Pancreas (tissue), 10 donors: Measurements from ENCODE around the gene PCP2. TPM values are rescaled to one million over a fixed set of nuclear protein-coding genes. Genes with fewer than 3 reads are reported as not detected.

Experiments
- ATAC-seq, 4 donors: fragments of 200-7000 bp; cut with Tn5 transposase; one replicate each; pipeline versions ENCODE4 v1.8.0 to v1.9.1; 2020; ENCODE audit warnings: mild to moderate bottlenecking in 4 of 4, moderate library complexity in 4 of 4
- DNase-seq, 6 donors: peaks; one replicate each; pipeline ENCODE4 v3.0.0-alpha.2; 2020
- FAIRE-seq: peaks from 2 replicates; lab custom pipeline; 2012; peaks lifted over from hg19 to GRCh38; lab: Jason Lieb, UNC
- H3K27ac ChIP-seq, 4 donors: fragments of 200-600 bp; sonication (generic); 1 replicate in 3 of 4; 2 replicates in 1 of 4; pipeline versions ENCODE4 v1.5.0 to v1.8.0; 2020
- H3K27me3 ChIP-seq, 4 donors: fragments of 200-600 bp; one replicate each; pipeline ENCODE4 v1.8.0; 2021
- H3K36me3 ChIP-seq, 3 donors: fragments of 200-600 bp; sonication (generic) in 1 of 3; one replicate each; pipeline versions ENCODE4 v1.5.0 to v1.8.0; 2020 to 2021
- H3K4me1 ChIP-seq, 3 donors: fragments of 200-600 bp; one replicate each; pipeline ENCODE4 v1.8.0; 2021
- H3K4me3 ChIP-seq, 4 donors: fragments of 200-600 bp; sonication (generic) in 2 of 4; one replicate each; pipeline versions ENCODE4 v1.5.0 to v1.8.0; 2020 to 2021
- H3K9me3 ChIP-seq, 4 donors: fragments of 200-600 bp; one replicate each; pipeline ENCODE4 v1.8.0; 2021
- WGBS, 2 donors: extraction: QIAGEN DNeasy Blood & Tissue Kit; methylation state at CpG; one replicate each; pipeline ENCODE4 v1.1.7; 2013; 5-methylcytosine and 5-hydroxymethylcytosine counted together
- intact Hi-C, 3 donors: fragments of 100-400 bp; cut with DNase I; formaldehyde crosslinking; loops; one replicate each; pipeline versions ENCODE4 v1.11.1 to v1.14.2; 2022
- polyA plus RNA-seq, 2 donors: library from polyadenylated mRNA; stranded (reverse); fragments of 200-250 nt; gene quantifications; one replicate each; pipeline ENCODE4 v1.2.3, GENCODE V29; 2013
- total RNA-seq, 6 donors: library from RNA; stranded (reverse); fragmentation: NEBNext Ultra II Directional in 4 of 6; extraction: Animal tissue kit (Norgen Biotek cat#: 25700) in 4 of 6; gene quantifications; one replicate each; pipeline versions ENCODE4 v1.2.1 to v1.2.4, GENCODE V29; 2021 to 2023
- TF ChIP-seq, protein P1 (sequence below), 4 donors: fragments of 200-600 bp; sonication (generic) in 3 of 4; IDR thresholded peaks; one replicate each; pipeline versions ENCODE4 v1.5.0 to v1.8.0; 2021; ENCODE audit warnings: antibody characterized with exemption in 4 of 4
- donor health status: healthy with polysubstance abuse.
- donor health status: DM: no; HTN: no; CAD: no; lungs with moderate emphysema.
- donor health status: DM: no; HTN: no; CAD: no.
- donor health status: control.
- donor health status: control.
- donor health status: Bipolar disorder and iron deficiency.
- donor health status: DM: yes; HTN: yes; CAD: no.
- donor health status: DM: no; HTN: no; CAD: no.
- donor health status: DM: no; HTN: no; CAD: no.
- donor health status: DM: yes; HTN: yes; CAD: no.

Gene PCP2
- total and polyA plus RNA-seq, 8 donors, result 1.1 to 35.6 (median 2.2) TPM

DNA sequence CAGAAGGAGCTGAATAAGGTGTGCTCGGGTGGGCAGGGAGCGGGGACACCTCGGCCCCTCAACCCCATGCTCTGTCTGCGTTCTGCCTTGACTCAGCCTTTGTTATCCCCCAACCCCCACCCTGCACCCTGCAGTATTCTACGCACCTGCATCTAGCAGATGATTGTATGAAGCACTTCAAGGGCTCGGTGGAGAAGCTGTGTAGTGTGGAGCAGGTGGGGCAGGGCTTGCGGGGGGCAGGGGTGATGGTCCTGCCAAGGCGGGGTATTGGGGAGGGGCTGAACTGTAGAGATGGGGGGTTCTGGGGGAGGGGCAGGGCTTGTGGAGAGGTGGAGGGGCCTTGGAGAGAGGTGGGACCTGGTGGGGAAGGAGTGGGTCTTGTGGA is 9.5 kb upstream of the PCP2 start:
- no peak for DNase-seq
- no peaks in the 10 kb centered on the region for H3K9me3 ChIP-seq
- WGBS, 2 donors, result 97 to 98% methylated on average over 8 of the region's 8 CpGs
- no peak overlapping the region for H3K4me3 ChIP-seq
- FAIRE-seq, result no peak
- no peaks in the 10 kb centered on the region for H3K4me1 ChIP-seq
- intact Hi-C loops, result no loop called here
- TF ChIP-seq, protein P1, sequence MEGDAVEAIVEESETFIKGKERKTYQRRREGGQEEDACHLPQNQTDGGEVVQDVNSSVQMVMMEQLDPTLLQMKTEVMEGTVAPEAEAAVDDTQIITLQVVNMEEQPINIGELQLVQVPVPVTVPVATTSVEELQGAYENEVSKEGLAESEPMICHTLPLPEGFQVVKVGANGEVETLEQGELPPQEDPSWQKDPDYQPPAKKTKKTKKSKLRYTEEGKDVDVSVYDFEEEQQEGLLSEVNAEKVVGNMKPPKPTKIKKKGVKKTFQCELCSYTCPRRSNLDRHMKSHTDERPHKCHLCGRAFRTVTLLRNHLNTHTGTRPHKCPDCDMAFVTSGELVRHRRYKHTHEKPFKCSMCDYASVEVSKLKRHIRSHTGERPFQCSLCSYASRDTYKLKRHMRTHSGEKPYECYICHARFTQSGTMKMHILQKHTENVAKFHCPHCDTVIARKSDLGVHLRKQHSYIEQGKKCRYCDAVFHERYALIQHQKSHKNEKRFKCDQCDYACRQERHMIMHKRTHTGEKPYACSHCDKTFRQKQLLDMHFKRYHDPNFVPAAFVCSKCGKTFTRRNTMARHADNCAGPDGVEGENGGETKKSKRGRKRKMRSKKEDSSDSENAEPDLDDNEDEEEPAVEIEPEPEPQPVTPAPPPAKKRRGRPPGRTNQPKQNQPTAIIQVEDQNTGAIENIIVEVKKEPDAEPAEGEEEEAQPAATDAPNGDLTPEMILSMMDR (IDR thresholded peaks at IDR 0.05), result no peak
- no peaks in the 10 kb centered on the region for H3K27me3 ChIP-seq
- no peaks in the 10 kb centered on the region for H3K36me3 ChIP-seq
- no peak for ATAC-seq
- no peak overlapping the region for H3K27ac ChIP-seq

DNA sequence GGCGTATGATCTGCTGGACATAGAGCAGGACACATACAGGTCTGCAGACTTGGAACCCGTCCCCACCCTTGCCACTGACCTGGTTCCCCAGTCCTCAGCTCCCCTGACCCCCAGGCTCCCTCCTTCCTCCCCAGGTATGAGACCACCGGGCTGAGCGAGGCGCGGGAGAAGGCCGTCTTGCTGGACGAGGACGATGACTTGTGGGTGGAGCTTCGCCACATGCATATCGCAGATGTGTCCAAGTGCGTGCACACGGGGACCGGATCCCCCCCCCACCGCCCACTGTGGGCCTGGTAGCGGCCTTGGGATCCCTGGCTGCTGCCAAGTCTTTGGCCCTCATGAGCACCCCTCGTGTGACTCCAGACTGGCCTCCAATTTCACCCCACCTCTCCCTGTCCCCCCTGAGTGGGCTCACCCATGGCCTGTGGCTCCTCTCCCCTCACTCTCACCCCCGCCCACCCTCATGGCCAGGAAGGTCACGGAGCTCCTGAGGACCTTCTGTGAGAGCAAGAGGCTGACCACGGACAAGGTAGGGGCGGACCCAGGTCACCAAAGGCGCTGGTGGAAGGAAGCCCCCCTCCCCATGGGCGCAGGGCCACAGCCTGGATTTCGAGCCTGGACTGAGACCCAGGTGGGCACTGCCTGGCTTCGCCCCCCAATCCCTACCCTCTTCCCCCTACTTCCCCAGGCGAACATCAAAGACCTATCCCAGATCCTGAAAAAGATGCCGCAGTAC is 8.9 kb upstream of the PCP2 start:
- intact Hi-C loops, result no loop called here
- no peaks in the 10 kb centered on the region for H3K4me1 ChIP-seq
- no peaks in the 10 kb centered on the region for H3K36me3 ChIP-seq
- H3K27me3 ChIP-seq, result no peaks in the 10 kb centered on the region
- 90 to 92% methylated on average over 26 to 27 of the region's 27 CpGs for WGBS, 2 donors
- peak in 3 of 6 donors; percentile 18 to 76 (median 26) for DNase-seq
- no peak overlapping the region for H3K4me3 ChIP-seq
- TF ChIP-seq, protein P1 (IDR thresholded peaks at IDR 0.05), result no peak
- H3K27ac ChIP-seq, result no peak overlapping the region
- H3K9me3 ChIP-seq, result no peaks in the 10 kb centered on the region
- no peak for ATAC-seq
- no peak for FAIRE-seq

DNA sequence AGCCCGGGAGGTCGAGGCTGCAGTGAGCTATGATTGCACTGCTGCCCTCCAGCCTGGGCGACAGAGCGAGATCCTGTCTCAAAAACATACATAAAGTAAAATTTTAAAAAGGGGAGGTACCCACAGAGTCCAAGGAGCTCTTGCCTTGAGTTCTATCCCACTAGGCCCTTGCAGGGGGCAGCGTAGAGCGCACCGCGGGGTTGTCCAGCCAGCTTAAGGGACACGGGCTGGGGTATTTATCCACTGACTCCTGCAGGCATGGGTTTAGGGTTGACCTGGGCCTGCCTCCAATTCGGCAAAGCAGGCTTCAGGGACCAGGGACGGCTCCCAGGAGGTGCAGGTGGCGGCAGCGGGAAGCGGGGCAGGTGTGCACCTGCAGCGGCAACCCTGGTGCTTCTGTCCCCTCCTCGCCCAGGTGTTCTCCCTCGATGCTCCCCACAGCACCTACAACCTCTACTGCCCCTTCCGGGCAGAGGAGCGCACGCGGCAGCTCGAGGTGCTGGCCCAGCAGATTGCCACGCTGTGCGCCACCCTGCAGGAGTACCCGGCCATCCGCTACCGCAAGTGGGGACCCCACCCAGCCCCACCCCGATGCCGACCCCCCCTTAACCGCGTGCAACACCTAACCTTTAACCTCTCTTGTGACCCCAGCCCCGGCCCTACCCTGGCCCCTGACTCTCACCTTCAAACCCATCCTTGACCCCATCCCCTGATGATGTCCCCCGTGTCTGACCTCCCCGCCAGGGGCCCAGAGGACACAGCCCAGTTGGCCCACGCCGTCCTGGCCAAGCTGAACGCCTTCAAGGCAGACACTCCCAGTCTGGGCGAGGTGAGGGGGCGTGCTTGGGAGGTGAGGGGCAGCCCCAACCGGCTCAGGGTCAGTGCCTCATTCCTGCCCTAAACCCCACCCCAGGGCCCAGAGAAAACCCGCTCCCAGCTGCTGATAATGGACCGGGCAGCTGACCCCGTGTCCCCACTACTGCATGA is 8.1 kb upstream of the PCP2 start:
- TF ChIP-seq, protein P1 (IDR thresholded peaks at IDR 0.05), result no peak
- intact Hi-C loops, result no loop called here
- no peaks in the 10 kb centered on the region for H3K27me3 ChIP-seq
- 82% methylated on average over 43 of the region's 43 CpGs for WGBS, 2 donors
- DNase-seq (peak in 2 of 6 donors; percentile 19 to 75), FAIRE-seq (no peak), ATAC-seq (no peak)
- H3K4me3 ChIP-seq, result no peak overlapping the region
- H3K4me1 ChIP-seq, result peaks cover 0 to under 1% (median 0%) of the 10 kb centered on the region in 3 donors
- no peak overlapping the region for H3K27ac ChIP-seq
- no peaks in the 10 kb centered on the region for H3K36me3 ChIP-seq
- no peaks in the 10 kb centered on the region for H3K9me3 ChIP-seq

DNA sequence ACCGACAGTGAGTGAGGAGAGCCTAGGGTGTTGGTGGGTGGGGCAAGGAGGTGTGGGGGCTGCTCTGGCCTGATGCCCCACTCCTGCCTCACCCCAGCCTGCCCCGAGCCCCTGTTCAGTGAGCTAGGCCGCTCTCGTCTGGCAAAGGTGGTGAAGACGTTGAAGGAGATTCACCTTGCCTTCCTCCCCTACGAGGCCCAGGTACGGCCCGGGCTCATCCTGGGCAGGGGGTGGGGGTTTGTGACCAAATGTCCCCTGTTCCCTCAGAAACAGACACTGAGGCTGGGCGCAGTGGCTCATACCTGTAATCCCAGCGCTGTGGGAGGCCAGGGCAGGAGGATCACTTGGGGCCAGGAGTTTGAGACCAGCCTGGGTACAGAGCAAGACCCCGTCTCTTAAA is 7.3 kb upstream of the PCP2 start:
- Histone ChIP-seq H3K27ac (no peak overlapping the region), H3K4me1 (peaks cover 0 to 4% (median 0%) of the 10 kb centered on the region in 3 donors), H3K36me3 (no peaks in the 10 kb centered on the region), H3K9me3 (no peaks in the 10 kb centered on the region), H3K27me3 (no peaks in the 10 kb centered on the region), H3K4me3 (no peak overlapping the region)
- ATAC-seq (no peak), FAIRE-seq (no peak), DNase-seq (peak in 1 of 6 donors; percentile 50)
- intact Hi-C loops, result no loop called here
- TF ChIP-seq, protein P1 (IDR thresholded peaks at IDR 0.05), result no peak
- WGBS, 2 donors, result 93 to 98% methylated on average over 11 of the region's 11 CpGs
